ENCODE data around the gene KREMEN1.

The KREMEN1 gene

DNA sequence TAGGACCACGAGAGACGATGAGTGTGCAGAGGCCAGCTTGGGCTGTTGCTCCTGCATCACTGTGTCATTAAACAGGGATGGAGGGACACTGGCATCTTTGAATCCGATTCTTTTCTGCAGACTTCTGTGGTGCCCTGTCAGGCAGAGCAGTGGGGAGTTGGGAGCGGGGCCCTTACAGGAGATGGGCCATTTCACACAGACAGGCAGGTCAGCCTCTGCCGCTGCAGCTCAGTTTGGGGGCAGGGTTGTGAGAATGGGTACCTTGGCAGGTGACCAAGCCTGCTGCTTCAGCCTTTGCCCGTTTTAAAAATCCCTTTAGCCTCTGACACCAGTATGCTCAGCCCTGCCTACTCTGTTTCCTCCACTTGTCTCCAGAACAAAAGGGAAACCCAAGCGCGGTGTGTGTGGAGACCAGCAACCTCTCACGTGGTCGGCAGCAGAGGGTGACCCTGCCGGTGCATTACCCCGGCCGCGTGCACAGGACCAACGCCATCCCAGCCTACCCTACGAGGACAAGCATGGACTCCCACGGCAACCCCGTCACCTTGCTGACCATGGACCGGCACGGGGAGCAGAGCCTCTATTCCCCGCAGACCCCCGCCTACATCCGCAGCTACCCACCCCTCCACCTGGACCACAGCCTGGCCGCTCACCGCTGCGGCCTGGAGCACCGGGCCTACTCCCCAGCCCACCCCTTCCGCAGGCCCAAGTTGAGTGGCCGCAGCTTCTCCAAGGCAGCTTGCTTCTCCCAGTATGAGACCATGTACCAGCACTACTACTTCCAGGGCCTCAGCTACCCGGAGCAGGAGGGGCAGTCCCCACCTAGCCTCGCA lies 23.8 kb upstream of the KREMEN1 start:
- H3K4me3 ChIP-seq: no peak overlapping the region
- no peak overlapping the region for H3K27ac ChIP-seq

DNA sequence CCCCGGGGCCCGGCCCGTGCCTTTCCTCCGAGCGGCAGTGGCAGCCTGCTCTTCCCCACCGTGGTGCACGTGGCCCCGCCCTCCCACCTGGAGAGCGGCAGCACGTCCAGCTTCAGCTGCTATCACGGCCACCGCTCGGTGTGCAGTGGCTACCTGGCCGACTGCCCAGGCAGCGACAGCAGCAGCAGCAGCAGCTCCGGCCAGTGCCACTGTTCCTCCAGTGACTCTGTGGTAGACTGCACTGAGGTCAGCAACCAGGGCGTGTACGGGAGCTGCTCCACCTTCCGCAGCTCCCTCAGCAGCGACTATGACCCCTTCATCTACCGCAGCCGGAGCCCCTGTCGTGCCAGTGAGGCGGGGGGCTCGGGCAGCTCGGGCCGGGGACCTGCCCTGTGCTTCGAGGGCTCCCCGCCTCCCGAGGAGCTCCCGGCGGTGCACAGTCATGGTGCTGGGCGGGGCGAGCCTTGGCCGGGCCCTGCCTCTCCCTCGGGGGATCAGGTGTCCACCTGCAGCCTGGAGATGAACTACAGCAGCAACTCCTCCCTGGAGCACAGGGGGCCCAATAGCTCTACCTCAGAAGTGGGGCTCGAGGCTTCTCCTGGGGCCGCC lies 23.1 kb upstream of the KREMEN1 start:
- Histone ChIP-seq H3K27ac (no peak overlapping the region), H3K4me3 (no peak overlapping the region)

DNA sequence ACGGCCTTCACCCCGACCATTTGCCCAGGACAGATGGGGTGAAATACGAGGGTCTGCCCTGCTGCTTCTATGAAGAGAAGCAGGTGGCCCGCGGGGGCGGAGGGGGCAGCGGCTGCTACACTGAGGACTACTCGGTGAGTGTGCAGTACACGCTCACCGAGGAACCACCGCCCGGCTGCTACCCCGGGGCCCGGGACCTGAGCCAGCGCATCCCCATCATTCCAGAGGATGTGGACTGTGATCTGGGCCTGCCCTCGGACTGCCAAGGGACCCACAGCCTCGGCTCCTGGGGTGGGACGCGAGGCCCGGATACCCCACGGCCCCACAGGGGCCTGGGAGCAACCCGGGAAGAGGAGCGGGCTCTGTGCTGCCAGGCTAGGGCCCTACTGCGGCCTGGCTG lies 22.4 kb upstream of the KREMEN1 start:
- H3K27ac ChIP-seq: no peak overlapping the region
- no peak overlapping the region for H3K4me3 ChIP-seq

DNA sequence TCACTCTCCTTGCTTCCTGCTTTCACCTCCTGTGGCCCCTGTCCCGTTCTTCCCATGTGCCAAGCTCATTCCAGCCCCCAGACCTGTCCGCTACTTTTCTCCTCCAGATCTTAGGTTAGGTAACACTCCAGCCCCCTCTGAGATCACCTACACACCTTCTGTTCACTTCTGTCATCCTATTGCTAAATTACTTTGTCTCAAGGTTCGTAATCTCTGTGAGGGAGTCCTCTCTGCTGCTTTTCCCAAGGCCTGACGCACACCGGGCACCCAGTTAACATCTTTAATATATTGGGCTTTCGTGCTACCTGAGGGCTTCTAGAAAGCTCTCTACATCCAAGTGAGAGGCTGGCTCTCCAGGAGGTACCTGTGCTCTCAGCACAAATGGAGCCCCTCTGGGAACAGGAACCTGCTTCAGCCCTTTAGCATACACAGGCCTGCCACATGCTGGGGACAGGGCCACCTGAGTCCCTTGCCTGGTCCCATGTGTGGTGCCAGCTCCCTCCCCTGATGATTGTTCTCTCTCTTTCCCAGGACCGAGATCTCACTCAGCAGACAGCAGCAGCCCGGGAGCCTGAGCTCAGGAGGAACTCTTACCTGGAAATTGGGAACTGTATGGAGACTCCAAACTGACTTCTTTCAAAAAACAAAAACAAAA lies 19.7 kb upstream of the KREMEN1 start:
- Histone ChIP-seq H3K4me3 (no peak overlapping the region), H3K27ac (no peak overlapping the region)

DNA sequence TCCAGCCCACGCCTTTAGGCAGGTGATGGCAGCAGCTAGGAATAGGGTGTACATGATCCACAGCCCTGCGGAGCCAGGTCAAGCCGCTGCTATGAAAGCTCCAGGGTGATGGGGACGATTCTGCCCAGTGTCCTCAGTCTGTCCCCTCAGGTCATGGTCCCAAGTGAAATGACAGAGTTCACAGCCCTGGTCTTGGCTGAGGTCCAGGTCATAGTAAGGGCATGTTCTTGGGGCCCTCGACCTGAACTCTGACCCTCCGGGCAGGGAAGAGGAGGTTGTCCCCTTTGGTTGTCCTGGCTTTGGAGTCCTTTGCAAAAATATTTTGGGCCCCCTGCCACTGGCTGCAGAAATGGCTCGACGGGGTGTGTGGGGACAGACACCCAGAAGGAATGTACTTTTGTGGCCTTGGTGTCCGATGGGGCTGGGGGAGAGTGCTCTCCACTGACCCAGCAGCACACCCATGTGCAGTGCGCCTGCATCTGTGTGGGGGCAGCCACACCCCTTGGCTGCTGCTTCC lies 18.5 kb upstream of the KREMEN1 start:
- no peak overlapping the region for H3K4me3 ChIP-seq
- H3K27ac ChIP-seq: no peak overlapping the region

DNA sequence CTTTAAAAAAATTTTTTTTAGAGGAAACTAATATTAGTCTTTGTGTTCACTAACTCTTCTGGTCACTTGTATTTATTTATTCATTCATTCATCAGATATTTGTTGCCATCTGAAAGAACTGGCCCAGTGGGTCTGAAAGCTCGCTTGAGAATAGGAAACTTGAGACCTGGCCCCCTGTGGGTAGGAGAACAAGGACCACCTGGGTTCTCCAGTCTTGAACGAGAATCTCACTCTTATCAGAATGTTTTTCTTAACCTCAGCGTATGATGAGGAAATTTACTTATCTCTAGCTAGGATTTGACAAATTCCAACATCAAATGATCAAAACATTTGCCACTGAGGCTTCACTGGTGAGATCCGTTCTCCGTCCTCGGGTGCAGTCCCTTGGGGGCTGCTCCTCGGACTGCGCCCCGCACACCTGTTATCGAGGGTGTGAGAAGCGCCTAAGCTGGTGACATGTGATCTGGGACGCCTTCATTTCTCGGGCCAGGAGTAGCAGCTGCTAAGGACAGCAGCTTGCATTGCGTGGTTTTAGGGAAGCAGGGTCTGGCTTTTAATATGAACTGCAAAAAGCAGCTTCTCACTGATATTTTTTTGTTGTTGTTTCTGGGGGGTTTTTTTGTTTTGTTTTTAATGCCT lies 17.5 kb upstream of the KREMEN1 start:
- no peak overlapping the region for H3K4me3 ChIP-seq
- no peak overlapping the region for H3K27ac ChIP-seq

DNA sequence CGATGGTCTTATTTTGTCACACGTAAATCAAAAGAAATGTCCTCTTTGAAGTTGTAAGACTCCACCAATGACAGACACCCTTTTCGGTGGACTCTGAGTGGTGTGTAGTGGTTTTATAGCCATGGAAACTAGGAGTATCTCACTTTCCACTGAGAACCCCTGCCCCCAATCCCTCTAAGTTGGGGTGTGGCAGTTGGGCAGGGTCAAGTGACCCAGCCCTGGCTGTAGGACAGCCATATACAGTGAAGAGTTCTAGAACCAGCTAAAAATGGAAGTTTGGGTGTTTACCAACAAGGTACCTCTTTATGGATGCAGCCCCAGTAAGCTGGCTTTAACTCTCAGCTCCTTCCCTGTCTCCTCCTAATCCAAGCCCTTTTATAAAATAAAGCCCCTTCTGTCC lies 16.4 kb upstream of the KREMEN1 start:
- no peak overlapping the region for H3K4me3 ChIP-seq
- H3K27ac ChIP-seq: no peak overlapping the region

DNA sequence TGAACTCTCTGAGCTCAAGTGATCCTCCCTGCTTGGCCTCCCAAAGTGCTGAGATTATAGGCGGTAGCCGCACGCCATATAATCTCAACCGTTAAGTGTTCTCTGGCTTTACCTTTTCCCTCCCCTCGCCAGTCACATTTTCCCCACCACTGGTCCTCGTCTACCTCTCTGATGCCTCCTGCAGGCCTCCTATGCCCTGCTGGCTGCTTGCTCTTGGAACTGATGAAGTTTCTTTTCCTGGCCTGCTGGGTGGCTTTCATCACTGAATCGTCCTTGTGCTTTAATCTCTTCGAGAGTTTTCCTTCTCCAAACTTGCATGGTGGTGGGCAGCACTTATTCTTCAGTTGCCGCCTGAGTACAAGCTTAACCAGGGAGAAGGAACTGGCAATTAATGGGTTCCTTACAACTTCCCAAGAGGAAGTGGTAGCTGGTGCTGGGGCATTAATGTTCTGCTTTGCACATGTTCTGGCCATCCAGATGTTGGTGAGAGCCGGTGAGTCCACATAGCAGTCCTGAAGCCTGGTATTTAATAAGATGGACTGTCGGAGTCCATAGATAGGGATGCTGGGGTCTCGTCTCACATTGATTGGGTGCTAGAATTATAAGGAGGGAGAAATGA lies 12.5 kb upstream of the KREMEN1 start:
- Histone ChIP-seq H3K27ac (no peak overlapping the region), H3K4me3 (no peak overlapping the region)

DNA sequence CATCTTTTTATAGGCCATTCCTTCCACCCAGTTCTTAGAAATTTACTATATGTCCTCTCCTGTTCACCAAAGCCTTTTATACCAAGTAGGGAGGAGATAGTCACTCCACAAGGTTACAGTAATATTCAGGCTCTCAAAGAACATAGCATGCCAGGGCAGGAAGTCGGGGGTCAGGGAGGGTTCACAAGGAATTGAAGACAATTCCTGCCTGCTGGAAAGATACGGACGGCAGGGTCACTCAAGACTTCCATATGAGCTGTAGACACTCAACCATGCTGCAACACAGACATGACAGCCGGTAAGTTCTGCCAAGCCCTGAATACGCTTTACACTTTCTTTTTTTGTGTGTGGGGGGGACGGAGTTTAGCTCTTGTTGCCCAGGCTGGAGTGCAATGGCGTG lies 11.9 kb upstream of the KREMEN1 start:
- no peak overlapping the region for H3K4me3 ChIP-seq
- no peak overlapping the region for H3K27ac ChIP-seq

DNA sequence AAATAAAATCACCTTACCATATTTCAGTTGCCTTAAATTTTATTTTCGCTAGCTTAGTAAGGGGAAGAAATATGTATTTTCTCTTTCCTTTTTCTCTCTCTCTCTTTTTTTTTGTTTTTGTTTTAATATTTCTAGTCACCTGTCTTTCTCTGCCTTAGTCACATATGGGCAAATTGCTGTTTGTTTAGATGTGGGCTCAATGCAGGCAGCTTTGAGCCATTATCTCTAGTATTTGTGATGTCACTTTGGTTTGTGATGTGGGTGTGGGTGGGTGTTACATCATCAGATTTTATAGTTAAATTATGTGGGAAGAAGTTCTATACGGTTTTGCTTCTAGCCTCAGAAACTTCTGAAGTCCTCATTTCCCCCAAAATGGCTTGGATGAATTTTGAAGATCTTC lies 11.1 kb upstream of the KREMEN1 start, which contains the start of gene C22orf31:
C22orf31 (minus strand) TSS at position 59 of the 400 bp plus-strand sequence; CDS start at position 20, 39 bp downstream.
- Histone ChIP-seq H3K4me3 (no peak within 1 kb of the TSS), H3K27ac (peak within 1 kb of the TSS in 2 of 21 experiments; percentile 33 to 40)

DNA sequence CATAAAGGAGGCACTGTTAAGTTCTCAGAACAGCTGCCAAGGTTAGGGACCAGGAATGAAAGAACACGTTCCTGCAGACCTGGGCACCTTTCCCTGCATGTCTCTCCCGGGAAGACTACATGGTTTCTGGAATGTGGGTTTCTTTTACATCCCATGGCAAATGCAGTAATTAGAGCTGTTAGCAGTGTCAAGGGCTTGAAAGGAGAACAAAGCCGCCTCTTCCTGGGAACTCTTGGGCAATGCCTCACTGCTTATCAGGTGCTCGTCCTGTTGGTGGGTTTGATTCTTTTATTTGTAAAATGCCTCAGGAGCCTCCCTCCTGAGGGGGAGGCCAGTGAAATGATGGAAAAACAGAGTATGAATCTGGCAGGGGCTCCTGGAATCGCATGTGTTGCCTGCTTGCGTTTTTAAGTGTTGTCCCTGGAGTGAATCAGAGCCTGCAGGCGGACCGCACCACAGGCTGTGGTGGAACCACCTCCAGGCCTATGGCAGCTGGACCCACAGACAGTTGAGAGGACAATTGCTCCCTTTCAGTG lies 10.5 kb upstream of the KREMEN1 start:
- peak overlapping the region in 2 of 21 experiments; percentile 33 to 40 for H3K27ac ChIP-seq
- no peak overlapping the region for H3K4me3 ChIP-seq

DNA sequence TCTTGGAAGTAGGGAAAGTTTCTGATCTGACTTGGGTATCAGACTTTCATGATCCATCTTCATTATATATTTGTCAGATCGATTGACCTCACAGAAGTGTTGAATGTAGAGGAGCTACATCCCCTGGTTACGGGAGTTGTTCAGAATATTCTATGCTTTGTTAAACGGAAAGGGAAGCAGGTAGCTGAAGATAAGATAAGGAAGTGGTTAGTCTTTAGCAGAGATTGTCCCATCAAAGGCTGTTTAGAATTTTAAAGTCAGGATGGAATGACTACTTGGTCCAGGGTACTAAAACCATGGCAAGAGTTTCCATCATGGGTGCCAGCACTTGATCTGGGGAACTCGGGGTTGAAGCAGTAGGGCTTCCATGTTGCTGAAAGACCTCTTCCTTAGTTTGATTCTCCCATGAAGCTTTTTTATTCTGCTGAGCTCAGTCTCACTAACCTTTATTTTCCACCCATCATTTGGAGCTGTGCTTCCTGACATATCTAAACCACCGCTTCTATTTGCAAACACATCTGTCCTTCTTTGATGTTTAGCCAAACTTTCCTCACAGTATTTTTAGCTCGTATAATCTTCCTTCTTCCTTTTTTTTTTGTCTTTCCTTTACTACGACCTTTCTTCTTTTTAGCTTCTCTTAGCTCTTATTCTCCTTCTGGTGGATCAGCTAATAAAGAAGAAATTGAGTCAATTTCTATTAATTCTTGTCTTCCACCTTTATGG lies 7.2 kb upstream of the KREMEN1 start:
- Histone ChIP-seq H3K27ac (no peak overlapping the region), H3K4me3 (no peak overlapping the region)

DNA sequence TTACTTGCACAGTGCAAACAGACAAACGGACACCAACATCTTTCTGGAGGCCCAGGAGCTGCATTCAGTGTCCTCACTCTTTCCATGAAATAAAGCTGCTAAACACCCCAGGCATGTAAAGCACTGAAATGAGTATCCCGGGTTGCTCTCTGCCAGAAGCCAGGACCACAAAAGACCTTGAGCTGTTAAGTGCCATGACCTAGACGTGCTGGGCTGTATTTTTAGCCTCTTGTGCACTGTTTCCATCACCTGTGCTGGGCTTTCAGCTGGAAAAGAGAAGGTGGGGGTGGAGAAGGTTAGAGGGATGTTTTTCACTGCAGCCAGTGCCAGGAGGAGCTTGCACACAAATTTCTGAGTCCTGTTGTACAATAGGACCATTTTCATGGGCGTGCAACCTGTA lies 3.4 kb upstream of the KREMEN1 start:
- Histone ChIP-seq H3K4me3 (no peak overlapping the region), H3K27ac (no peak overlapping the region)

DNA sequence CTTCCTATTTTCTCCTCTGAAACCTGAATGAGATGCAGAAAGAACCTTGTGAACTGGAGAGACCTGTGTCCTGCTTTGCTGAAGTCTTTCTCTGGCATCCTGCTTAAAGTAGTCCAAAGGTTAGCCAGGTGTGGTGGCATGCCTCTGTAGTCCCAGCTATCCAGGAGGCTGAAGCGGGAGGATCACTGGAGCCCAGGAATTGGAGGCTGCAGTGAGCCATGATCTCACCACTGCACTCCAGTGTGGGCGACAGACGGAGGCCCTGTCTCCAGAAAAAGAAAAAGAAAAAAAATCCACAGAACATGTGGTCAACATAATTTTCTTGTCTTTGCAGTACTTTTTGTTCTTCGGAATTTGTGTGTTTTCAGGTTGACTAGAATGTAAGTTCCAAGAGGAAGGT lies 2.3 kb upstream of the KREMEN1 start:
- Histone ChIP-seq H3K27ac (peak overlapping the region in 15 of 21 experiments; percentile 23 to 86 (median 73)), H3K4me3 (no peak overlapping the region)

DNA sequence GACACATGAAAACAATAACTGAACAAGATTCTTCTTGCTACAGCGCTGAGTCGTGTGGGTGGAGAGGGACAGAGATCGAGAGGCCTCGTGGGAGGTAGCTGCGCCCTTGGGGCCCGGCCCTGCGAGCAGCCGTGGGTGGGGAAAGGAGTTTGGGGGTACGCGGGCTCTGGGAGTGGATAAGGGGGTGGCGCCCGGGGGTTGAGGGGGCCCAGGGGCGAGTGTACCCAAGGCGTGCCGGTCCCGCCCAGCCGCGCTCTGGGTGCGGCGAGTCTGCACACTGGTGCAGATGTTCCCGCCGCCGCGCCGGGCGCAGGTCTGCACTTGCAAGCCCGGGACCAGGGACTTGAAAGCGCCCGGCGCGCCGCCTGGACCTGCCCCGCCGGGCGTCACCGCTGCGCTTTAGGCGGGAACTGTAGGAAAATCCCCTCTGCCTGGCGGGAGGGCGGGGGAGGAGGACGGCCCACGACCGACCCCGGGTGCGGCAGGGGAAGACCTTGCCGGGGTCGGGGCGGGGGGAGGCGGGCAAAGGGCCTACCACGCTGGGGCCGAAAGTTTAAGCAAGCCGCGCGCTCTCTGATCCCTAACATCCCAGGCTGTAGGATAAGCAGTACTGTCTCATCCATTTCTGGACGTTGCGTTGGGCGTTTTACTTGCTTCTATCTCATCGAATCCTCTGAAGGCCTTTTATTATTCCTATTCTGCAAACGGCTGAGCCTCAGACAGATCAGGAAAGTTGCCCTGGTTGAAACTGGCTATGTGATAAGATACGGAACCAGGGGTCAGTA lies 1.4 kb upstream of the KREMEN1 start:
- H3K27ac ChIP-seq: peak overlapping the region in 20 of 21 experiments; percentile 10 to 86 (median 65)

DNA sequence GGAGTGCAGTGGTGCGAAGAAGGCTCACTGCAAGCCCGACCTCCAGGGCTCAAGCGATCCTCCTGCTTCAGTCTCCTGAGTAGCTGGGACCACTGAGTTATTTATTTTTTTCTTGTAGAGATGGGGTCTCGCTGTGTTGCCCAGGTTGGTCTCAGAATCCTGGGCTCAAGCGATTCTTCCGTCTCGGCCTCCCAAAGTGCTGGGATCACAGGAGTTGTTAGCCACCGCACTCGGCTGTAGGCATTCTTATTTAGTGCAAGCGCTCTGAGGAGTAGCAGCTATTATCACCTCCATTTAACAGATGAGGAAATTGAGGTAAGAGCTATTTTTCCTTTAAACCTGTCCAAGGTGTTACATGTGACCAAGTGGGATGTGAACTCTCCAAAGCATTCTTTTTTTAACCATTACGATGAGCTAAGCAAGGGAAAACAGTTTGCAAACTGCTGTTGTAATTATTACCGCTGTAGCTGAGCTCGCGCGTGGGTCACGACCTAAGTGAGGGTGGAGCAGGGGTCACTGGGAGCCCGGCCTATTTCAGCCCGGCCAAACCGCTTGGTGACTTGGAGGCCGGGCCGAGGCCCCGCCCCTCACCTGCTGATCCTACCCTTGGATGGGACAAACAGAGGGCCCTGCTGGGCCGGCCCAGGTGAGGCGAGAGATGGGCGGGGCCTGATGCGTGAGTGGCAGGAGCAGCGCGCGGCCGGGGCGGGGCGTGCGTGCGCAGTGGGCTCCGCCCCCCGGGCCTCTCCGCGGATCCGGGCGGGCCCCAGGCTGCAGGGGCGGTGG lies 449 bp upstream of the KREMEN1 start:
- Histone ChIP-seq H3K4me3 (peak overlapping the region in 6 of 7 experiments; percentile 18 to 87 (median 52)), H3K27ac (peak overlapping the region in 16 of 21 experiments; percentile 23 to 86 (median 71))

More for the DNA sequence above, 1.4 kb upstream of the KREMEN1 start:
- peak overlapping the region; percentile 3 to 87 (median 31) for H3K4me3 ChIP-seq

Measured in skin epidermis (tissue), 12 donors.